K562 (cell line): ENCODE results near the gene PRSS50. TPM values are rescaled to one million over a fixed set of nuclear protein-coding genes. Genes with fewer than 3 reads are reported as not detected.

ENCODE experiments used
- ATAC-seq: fragments of 200-7000 bp; cut with Tn5 transposase; 3 replicates; pipeline ENCODE4 v1.9.1; 2020; ENCODE audit warnings: moderate library complexity
- BruUV-seq: library from RNA; stranded (reverse); fragments of 400-500 nt; replicated peaks from 2 replicates; lab custom pipeline; 2021; lab: Mats Ljungman, UMichigan
- CTCF ChIA-PET: fragments of 300-600 bp; formaldehyde crosslinking; extraction: SDS; loops from one replicate; lab custom pipeline; 2021; ENCODE audit warnings: low intra/inter-chr PET ratio; lab: Yijun Ruan, JAX
- POLR2A ChIA-PET: fragments of 300-600, 350-650 bp; sonication (Branson Sonifier 250); formaldehyde crosslinking; extraction: SDS; loops from one replicate; lab custom pipeline; 2021; ENCODE audit warnings: antibody characterized with exemption, inconsistent platforms; lab: Yijun Ruan, JAX
- DNase-seq, 4 experiments: peaks; one replicate each; pipeline versions ENCODE4 v3.0.0 to v3.0.0-alpha.2; 2011 to 2018; ENCODE audit warnings: low spot score in 3 of 4, mixed read lengths in 3 of 4; ENCODE audit errors: extremely low read depth in 1 of 4
- FAIRE-seq: peaks from 2 replicates; lab custom pipeline; 2011; peaks lifted over from hg19 to GRCh38; lab: Jason Lieb, UNC
- H2AFZ ChIP-seq: 2 replicates; pipeline ENCODE4 v1.6.0; 2011; ENCODE audit warnings: low read depth, low read length, control low read depth, inconsistent platforms
- H3K27ac ChIP-seq: fragments of 200-600 bp; 3 replicates; pipeline ENCODE4 v1.8.0; 2011; ENCODE audit warnings: low read depth, mild to moderate bottlenecking, control low read depth, inconsistent platforms, low read length, moderate library complexity, mixed read lengths; ENCODE audit errors: extremely low read depth
- H3K27me3 ChIP-seq, 2 experiments: fragments of 300-600 bp in 1 of 2; 2 replicates in 1 of 2; 3 replicates in 1 of 2; pipeline versions ENCODE4 v1.6.0 to v1.8.0; 2011; ENCODE audit warnings: inconsistent platforms in 2 of 2, low read length in 2 of 2, mild to moderate bottlenecking in 1 of 2, mixed read lengths in 1 of 2, moderate library complexity in 1 of 2; ENCODE audit not compliant: control insufficient read depth in 2 of 2, insufficient read depth in 2 of 2
- H3K36me3 ChIP-seq: fragments of 300-600 bp; 3 replicates; pipeline ENCODE4 v1.8.0; 2011; ENCODE audit warnings: mild to moderate bottlenecking, low read length, inconsistent platforms; ENCODE audit not compliant: control insufficient read depth, insufficient read depth
- H3K4me1 ChIP-seq, 2 experiments: fragments of 200-600 bp in 1 of 2; replicated peaks in 1 of 2; 2 replicates in 1 of 2; 3 replicates in 1 of 2; pipeline versions ENCODE4 v1.5.1 to v1.8.0; 2011; ENCODE audit warnings: inconsistent platforms in 2 of 2, low read length in 2 of 2, mild to moderate bottlenecking in 1 of 2, mixed read lengths in 1 of 2, moderate library complexity in 1 of 2; ENCODE audit not compliant: control insufficient read depth in 2 of 2, insufficient read depth in 2 of 2
- H3K4me2 ChIP-seq: 2 replicates; pipeline ENCODE4 v1.6.1; 2011; ENCODE audit warnings: low read length, control low read depth, inconsistent platforms, mixed read lengths; ENCODE audit not compliant: insufficient read depth
- H3K4me3 ChIP-seq: fragments of 200-600 bp; sonication (generic), shearing (Covaris generic); 2 replicates; pipeline ENCODE4 v1.5.1; 2016; ENCODE audit warnings: control low read depth, inconsistent platforms
- H3K79me2 ChIP-seq: fragments of 200-600 bp; 3 replicates; pipeline ENCODE4 v1.8.0; 2011; ENCODE audit warnings: low read length, inconsistent platforms; ENCODE audit not compliant: control insufficient read depth, insufficient read depth
- H3K9ac ChIP-seq, 2 experiments: 2 replicates each; pipeline versions ENCODE4 v1.6.0 to v1.6.1; 2011; ENCODE audit warnings: low read depth in 2 of 2, low read length in 2 of 2, control low read depth in 1 of 2, inconsistent platforms in 1 of 2, mild to moderate bottlenecking in 1 of 2, mixed read lengths in 1 of 2; ENCODE audit not compliant: insufficient read depth in 1 of 2
- H3K9me1 ChIP-seq: one replicate; pipeline ENCODE4 v1.6.0; 2011; ENCODE audit warnings: inconsistent platforms, mild to moderate bottlenecking, low read length, moderate library complexity; ENCODE audit not compliant: control insufficient read depth, insufficient read depth
- H3K9me3 ChIP-seq: replicated peaks from 2 replicates; pipeline ENCODE4 v1.5.1; 2011; ENCODE audit warnings: low read depth, low read length, inconsistent platforms; ENCODE audit not compliant: control insufficient read depth, insufficient read depth
- H4K20me1 ChIP-seq: replicated peaks from 2 replicates; pipeline ENCODE4 v1.6.1; 2011; ENCODE audit warnings: low read length, inconsistent platforms, mixed read lengths; ENCODE audit not compliant: control insufficient read depth, insufficient read depth
- ATF1 ChIP-seq, 2 experiments: fragments of 450-650 bp in 1 of 2; IDR thresholded peaks; 2 replicates each; pipeline ENCODE4 v1.6.1; 2016; ENCODE audit warnings: missing compliant biosample characterization in 1 of 2, missing genetic modification characterization in 1 of 2
- CGGBP1 ChIP-seq: fragments of 250-450 bp; sonication (Bioruptor Pico); IDR thresholded peaks from 2 replicates; pipeline ENCODE4 v1.9.0; 2021; ENCODE audit warnings: mild to moderate bottlenecking
- EWSR1 ChIP-seq: fragments of 450-650 bp; IDR thresholded peaks from 2 replicates; pipeline ENCODE4 v1.6.1; 2018; ENCODE audit warnings: borderline replicate concordance, mild to moderate bottlenecking, low read depth, moderate library complexity; ENCODE audit not compliant: partially characterized antibody
- NFRKB ChIP-seq: fragments of 450-650 bp; IDR thresholded peaks from 2 replicates; pipeline ENCODE4 v1.6.1; 2016; ENCODE audit warnings: low read depth
- SETDB1 ChIP-seq: IDR thresholded peaks from one replicate; pipeline ENCODE4 v1.6.1; 2012; ENCODE audit warnings: low read length, control low read depth, inconsistent platforms
- STAT6 ChIP-seq: sonication (generic); formaldehyde crosslinking; IDR thresholded peaks from 2 replicates; pipeline ENCODE4 v1.8.1; 2023; ENCODE audit warnings: mild to moderate bottlenecking, missing genetic modification reagents
- TAF7 ChIP-seq: fragments of 450-650 bp; IDR thresholded peaks from 2 replicates; pipeline ENCODE4 v1.6.1; 2016; ENCODE audit warnings: missing genetic modification characterization, missing compliant biosample characterization
- ZEB2 ChIP-seq: fragments of 450-650 bp; IDR thresholded peaks from 2 replicates; pipeline ENCODE4 v1.6.1; 2016
- ZFP30 ChIP-seq: fragments of 250-450 bp; sonication (Bioruptor Pico); IDR thresholded peaks from 2 replicates; pipeline ENCODE4 v1.8.0; 2022; ENCODE audit warnings: moderate library complexity, mild to moderate bottlenecking, inconsistent platforms, borderline replicate concordance
- ZNF217 ChIP-seq: sonication (generic); formaldehyde crosslinking; IDR thresholded peaks from 2 replicates; pipeline ENCODE4 v1.8.0; 2022; ENCODE audit warnings: mild to moderate bottlenecking, missing genetic modification reagents
- WGBS: fragments of 100-300 bp; shearing (Covaris generic); methylation state at CpG from one replicate; pipeline ENCODE4 v1.1.6; 2016; ENCODE audit warnings: low coverage, mixed read lengths; ENCODE audit not compliant: insufficient coverage; ENCODE audit errors: missing lambda C conversion rate; 5-methylcytosine and 5-hydroxymethylcytosine counted together
- in situ Hi-C: fragments of 300-500 bp; cut with MboI; formaldehyde crosslinking; loops from 4 replicates; pipeline ENCODE4 v1.15.0; 2018; ENCODE audit warnings: inconsistent platforms, mixed read lengths
- intact Hi-C: fragments of 100-400 bp; cut with micrococcal nuclease; formaldehyde crosslinking; loops from 2 replicates; pipeline ENCODE4 v1.14.2; 2022
- polyA plus RNA-seq, 8 experiments: library from polyadenylated mRNA; depleted of rRNA in 4 of 8; stranded (reverse) in 5 of 8; unstranded in 3 of 8; fragments of >200 nt; fragmentation: Nextera tagmentation in 2 of 8; fragmentation: Illumina TruSeq in 1 of 8; extraction: Ambion mirVana in 2 of 8; extraction: Trizol in 1 of 8; gene quantifications; 2 replicates each; pipeline versions ENCODE4 v1.2.1 to v1.2.3, GENCODE V29; 2011 to 2014; ENCODE audit warnings: inconsistent platforms in 1 of 8, missing spikeins in 1 of 8
- total RNA-seq, 7 experiments: library from RNA; depleted of rRNA in 6 of 7; stranded (reverse); fragments of >200 nt in 6 of 7; fragmentation: Illumina TruSeq in 2 of 7; extraction: Trizol in 2 of 7; gene quantifications; 2 replicates each; pipeline versions ENCODE4 v1.2.1 to v1.2.3, GENCODE V29; 2011 to 2021; ENCODE audit warnings: low replicate concordance in 1 of 7
- TF ChIP-seq, protein P1 (sequence below): fragments of 450-650 bp; IDR thresholded peaks from 2 replicates; pipeline ENCODE4 v1.6.1; 2016; ENCODE audit warnings: low read depth

PRSS50 gene
- total and polyA plus RNA-seq, 9 of the 15 experiments (the other 6 are each of a cell fraction or from before 2014, with no cell fraction given) = 0.01 TPM; not detected in 8

DNA sequence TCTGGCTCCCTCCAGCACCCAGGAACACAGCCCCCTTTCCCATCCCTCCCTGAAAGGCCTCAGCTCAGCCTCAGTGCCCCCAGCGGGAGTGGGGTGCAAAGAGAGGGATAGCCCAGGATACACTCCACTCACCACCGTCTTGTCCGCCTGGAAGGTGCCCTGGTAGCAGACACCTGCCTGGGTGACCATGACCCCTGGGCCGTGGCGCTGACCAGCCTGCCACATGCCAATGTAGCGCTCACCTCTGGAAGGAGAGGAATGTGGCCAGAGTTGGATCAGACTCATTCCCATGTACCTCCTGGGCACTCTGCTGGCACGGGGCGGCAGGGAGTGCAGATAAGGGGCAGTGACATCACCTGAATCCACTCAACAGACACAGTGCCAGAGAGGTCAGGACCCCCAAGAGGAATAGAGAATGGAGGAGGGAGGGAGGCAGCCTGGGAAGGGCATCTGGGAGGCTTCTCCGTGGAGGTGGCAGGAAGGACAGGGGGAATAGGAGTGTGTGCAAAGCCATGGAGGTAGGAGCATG is 37.3 kb downstream of the PRSS50 start (continued):
- TF ChIP-seq STAT6 (CRISPR knock-in tag) (no peak), ZEB2 (no peak), CGGBP1 (no peak), NFRKB (no peak), EWSR1 (no peak), ZNF217 (CRISPR knock-in tag) (no peak), SETDB1 (no peak), ZFP30 (no peak)
- TF ChIP-seq, all 486 proteins: peak for 0

GRCh38 chr3:46679681-46680080 is 38.0 kb downstream of the PRSS50 start:
- no peak overlapping the region for H3K4me2 ChIP-seq
- WGBS = 7% methylated on average over 5 of the region's 5 CpGs
- no peak overlapping the region for H2AFZ ChIP-seq
- intact Hi-C loops = no loop called here
- no TSS peak for BruUV-seq
- no peaks in the 10 kb centered on the region for H3K9me3 ChIP-seq
- POLR2A ChIA-PET = interaction anchor here (0.6 to 0.7 kb wide), 3 partner anchors 47 to 191 kb away, joined by 3 read pairs; no protein-coding TSS in a partner anchor
- FAIRE-seq = no peak
- H3K9me1 ChIP-seq = peaks cover 3% of the 10 kb centered on the region
- H3K4me1 ChIP-seq = peaks cover 0 to 6% of the 10 kb centered on the region in 2 experiments; a peak in 2 of 5 replicates
- CTCF ChIA-PET = no interaction called here
- ATAC-seq = no peak
- peaks cover 14% of the 10 kb centered on the region; the same call in 1 of the 2 replicates for H4K20me1 ChIP-seq
- no peaks in the 10 kb centered on the region for H3K36me3 ChIP-seq
- no peak overlapping the region for H3K27ac ChIP-seq
- H3K4me3 ChIP-seq = no peak overlapping the region
- no peak overlapping the region for H3K9ac ChIP-seq
- H3K27me3 ChIP-seq = peaks cover 30 to 92% of the 10 kb centered on the region in 2 experiments; a peak in 4 of 5 replicates
- in situ Hi-C loops = no loop called here
- DNase-seq = no peak
- no peaks in the 10 kb centered on the region for H3K79me2 ChIP-seq
- TF ChIP-seq, protein P1, sequence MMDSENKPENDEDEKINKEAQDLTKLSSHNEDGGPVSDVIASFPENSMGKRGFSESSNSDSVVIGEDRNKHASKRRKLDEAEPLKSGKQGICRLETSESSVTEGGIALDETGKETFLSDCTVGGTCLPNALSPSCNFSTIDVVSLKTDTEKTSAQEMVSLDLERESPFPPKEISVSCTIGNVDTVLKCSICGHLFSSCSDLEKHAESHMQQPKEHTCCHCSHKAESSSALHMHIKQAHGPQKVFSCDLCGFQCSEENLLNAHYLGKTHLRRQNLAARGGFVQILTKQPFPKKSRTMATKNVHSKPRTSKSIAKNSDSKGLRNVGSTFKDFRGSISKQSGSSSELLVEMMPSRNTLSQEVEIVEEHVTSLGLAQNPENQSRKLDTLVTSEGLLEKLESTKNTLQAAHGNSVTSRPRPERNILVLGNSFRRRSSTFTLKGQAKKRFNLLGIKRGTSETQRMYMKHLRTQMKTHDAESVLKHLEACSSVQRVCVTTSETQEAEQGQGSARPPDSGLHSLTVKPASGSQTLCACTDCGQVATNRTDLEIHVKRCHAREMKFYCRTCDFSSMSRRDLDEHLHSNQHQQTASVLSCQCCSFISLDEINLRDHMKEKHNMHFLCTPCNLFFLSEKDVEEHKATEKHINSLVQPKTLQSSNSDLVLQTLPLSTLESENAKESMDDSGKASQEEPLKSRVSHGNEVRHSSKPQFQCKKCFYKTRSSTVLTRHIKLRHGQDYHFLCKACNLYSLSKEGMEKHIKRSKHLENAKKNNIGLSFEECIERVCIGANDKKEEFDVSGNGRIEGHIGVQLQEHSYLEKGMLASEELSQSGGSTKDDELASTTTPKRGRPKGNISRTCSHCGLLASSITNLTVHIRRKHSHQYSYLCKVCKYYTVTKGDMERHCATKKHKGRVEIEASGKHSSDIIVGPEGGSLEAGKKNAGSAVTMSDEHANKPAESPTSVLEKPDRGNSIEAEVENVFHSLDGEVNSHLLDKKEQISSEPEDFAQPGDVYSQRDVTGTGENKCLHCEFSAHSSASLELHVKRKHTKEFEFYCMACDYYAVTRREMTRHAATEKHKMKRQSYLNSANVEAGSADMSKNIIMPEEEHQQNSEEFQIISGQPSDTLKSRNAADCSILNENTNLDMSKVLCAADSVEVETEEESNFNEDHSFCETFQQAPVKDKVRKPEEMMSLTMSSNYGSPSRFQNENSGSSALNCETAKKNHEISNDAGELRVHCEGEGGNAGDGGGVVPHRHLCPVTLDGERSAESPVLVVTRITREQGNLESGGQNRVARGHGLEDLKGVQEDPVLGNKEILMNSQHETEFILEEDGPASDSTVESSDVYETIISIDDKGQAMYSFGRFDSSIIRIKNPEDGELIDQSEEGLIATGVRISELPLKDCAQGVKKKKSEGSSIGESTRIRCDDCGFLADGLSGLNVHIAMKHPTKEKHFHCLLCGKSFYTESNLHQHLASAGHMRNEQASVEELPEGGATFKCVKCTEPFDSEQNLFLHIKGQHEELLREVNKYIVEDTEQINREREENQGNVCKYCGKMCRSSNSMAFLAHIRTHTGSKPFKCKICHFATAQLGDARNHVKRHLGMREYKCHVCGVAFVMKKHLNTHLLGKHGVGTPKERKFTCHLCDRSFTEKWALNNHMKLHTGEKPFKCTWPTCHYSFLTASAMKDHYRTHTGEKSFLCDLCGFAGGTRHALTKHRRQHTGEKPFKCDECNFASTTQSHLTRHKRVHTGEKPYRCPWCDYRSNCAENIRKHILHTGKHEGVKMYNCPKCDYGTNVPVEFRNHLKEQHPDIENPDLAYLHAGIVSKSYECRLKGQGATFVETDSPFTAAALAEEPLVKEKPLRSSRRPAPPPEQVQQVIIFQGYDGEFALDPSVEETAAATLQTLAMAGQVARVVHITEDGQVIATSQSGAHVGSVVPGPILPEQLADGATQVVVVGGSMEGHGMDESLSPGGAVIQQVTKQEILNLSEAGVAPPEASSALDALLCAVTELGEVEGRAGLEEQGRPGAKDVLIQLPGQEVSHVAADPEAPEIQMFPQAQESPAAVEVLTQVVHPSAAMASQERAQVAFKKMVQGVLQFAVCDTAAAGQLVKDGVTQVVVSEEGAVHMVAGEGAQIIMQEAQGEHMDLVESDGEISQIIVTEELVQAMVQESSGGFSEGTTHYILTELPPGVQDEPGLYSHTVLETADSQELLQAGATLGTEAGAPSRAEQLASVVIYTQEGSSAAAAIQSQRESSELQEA = no peak
- no peak for TF ChIP-seq ATF1 (CRISPR knock-in tag; IDR thresholded peaks at IDR 0.05)
- TF ChIP-seq ATF1 (tag; IDR thresholded peaks at IDR 0.05) = no peak
- no peak for TF ChIP-seq TAF7
